ENCODE results near the gene AMMECR1. TPM values are rescaled to one million over a fixed set of nuclear protein-coding genes. Genes with fewer than 3 reads are reported as not detected.

The AMMECR1 gene
- total and polyA plus RNA-seq, 2 experiments from 2014 or later = 16.9 to 32.5 TPM

DNA sequence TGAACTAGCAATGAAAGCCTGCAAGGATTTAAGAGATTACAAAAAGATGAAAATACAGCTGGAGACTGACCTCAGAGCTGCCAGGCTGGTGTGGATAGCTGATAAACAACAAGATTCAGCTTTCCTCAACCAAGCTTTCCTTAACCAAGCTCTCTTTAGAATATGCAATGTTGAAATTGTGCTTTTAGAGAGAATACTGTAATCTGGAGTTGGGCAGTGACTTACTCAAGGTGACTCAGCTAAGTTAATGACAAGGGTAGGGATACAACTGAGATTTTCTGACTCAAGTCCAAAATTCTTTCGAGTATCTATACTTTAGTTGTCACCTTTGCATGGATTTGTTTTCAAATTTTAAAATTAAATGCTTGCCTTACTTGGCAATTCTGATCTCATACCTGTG is 98.0 kb downstream of the AMMECR1 start (continued):
- TF ChIP-seq, protein P1, sequence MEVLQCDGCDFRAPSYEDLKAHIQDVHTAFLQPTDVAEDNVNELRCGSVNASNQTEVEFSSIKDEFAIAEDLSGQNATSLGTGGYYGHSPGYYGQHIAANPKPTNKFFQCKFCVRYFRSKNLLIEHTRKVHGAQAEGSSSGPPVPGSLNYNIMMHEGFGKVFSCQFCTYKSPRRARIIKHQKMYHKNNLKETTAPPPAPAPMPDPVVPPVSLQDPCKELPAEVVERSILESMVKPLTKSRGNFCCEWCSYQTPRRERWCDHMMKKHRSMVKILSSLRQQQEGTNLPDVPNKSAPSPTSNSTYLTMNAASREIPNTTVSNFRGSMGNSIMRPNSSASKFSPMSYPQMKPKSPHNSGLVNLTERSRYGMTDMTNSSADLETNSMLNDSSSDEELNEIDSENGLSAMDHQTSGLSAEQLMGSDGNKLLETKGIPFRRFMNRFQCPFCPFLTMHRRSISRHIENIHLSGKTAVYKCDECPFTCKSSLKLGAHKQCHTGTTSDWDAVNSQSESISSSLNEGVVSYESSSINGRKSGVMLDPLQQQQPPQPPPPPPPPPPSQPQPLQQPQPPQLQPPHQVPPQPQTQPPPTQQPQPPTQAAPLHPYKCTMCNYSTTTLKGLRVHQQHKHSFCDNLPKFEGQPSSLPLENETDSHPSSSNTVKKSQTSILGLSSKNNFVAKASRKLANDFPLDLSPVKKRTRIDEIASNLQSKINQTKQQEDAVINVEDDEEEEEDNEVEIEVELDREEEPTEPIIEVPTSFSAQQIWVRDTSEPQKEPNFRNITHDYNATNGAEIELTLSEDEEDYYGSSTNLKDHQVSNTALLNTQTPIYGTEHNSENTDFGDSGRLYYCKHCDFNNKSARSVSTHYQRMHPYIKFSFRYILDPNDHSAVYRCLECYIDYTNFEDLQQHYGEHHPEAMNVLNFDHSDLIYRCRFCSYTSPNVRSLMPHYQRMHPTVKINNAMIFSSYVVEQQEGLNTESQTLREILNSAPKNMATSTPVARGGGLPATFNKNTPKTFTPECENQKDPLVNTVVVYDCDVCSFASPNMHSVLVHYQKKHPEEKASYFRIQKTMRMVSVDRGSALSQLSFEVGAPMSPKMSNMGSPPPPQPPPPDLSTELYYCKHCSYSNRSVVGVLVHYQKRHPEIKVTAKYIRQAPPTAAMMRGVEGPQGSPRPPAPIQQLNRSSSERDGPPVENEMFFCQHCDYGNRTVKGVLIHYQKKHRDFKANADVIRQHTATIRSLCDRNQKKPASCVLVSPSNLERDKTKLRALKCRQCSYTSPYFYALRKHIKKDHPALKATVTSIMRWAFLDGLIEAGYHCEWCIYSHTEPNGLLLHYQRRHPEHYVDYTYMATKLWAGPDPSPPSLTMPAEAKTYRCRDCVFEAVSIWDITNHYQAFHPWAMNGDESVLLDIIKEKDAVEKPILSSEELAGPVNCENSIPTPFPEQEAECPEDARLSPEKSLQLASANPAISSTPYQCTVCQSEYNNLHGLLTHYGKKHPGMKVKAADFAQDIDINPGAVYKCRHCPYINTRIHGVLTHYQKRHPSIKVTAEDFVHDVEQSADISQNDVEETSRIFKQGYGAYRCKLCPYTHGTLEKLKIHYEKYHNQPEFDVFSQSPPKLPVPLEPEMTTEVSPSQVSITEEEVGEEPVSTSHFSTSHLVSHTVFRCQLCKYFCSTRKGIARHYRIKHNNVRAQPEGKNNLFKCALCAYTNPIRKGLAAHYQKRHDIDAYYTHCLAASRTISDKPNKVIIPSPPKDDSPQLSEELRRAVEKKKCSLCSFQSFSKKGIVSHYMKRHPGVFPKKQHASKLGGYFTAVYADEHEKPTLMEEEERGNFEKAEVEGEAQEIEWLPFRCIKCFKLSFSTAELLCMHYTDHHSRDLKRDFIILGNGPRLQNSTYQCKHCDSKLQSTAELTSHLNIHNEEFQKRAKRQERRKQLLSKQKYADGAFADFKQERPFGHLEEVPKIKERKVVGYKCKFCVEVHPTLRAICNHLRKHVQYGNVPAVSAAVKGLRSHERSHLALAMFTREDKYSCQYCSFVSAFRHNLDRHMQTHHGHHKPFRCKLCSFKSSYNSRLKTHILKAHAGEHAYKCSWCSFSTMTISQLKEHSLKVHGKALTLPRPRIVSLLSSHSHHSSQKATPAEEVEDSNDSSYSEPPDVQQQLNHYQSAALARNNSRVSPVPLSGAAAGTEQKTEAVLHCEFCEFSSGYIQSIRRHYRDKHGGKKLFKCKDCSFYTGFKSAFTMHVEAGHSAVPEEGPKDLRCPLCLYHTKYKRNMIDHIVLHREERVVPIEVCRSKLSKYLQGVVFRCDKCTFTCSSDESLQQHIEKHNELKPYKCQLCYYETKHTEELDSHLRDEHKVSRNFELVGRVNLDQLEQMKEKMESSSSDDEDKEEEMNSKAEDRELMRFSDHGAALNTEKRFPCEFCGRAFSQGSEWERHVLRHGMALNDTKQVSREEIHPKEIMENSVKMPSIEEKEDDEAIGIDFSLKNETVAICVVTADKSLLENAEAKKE (CRISPR knock-in tag; IDR thresholded peaks at IDR 0.05) = no peak
- TF ChIP-seq EZH2 (IDR thresholded peaks at IDR 0.05; ENCODE audit: low read depth, unreplicated experiment) = no peak
- no peak for TF ChIP-seq EZH2phosphoT487 (IDR thresholded peaks at IDR 0.05; ENCODE audit: unreplicated experiment)
- TF ChIP-seq, protein P2, sequence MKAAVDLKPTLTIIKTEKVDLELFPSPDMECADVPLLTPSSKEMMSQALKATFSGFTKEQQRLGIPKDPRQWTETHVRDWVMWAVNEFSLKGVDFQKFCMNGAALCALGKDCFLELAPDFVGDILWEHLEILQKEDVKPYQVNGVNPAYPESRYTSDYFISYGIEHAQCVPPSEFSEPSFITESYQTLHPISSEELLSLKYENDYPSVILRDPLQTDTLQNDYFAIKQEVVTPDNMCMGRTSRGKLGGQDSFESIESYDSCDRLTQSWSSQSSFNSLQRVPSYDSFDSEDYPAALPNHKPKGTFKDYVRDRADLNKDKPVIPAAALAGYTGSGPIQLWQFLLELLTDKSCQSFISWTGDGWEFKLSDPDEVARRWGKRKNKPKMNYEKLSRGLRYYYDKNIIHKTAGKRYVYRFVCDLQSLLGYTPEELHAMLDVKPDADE (IDR thresholded peaks at IDR 0.05) = no peak
- TF ChIP-seq JUNB (IDR thresholded peaks at IDR 0.05; ENCODE audit: unreplicated experiment) = no peak
- TF ChIP-seq, protein P3, sequence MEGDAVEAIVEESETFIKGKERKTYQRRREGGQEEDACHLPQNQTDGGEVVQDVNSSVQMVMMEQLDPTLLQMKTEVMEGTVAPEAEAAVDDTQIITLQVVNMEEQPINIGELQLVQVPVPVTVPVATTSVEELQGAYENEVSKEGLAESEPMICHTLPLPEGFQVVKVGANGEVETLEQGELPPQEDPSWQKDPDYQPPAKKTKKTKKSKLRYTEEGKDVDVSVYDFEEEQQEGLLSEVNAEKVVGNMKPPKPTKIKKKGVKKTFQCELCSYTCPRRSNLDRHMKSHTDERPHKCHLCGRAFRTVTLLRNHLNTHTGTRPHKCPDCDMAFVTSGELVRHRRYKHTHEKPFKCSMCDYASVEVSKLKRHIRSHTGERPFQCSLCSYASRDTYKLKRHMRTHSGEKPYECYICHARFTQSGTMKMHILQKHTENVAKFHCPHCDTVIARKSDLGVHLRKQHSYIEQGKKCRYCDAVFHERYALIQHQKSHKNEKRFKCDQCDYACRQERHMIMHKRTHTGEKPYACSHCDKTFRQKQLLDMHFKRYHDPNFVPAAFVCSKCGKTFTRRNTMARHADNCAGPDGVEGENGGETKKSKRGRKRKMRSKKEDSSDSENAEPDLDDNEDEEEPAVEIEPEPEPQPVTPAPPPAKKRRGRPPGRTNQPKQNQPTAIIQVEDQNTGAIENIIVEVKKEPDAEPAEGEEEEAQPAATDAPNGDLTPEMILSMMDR (conservative IDR thresholded peaks at IDR 0.05; ENCODE audit: low read depth in 2 of 2) = no peak
- TF ChIP-seq REST (IDR thresholded peaks at IDR 0.05; ENCODE audit: unreplicated experiment) = no peak
- no peak for TF ChIP-seq CREB1 (CRISPR knock-in tag; IDR thresholded peaks at IDR 0.05; ENCODE audit: low read depth)

Data from GM23338 (cell line).